HepG2 (cell line): ENCODE measurements around the gene ESYT2. TPM values are rescaled to one million over a fixed set of nuclear protein-coding genes. Genes with fewer than 3 reads are reported as not detected.

ENCODE experiments used
- SKI ChIP-seq: fragments of 450-650 bp; IDR thresholded peaks from one replicate; pipeline ENCODE4 v1.6.1; 2018; ENCODE audit warnings: mild to moderate bottlenecking; ENCODE audit not compliant: partially characterized antibody
- polyA plus RNA-seq, 8 experiments: library from polyadenylated mRNA; depleted of rRNA in 3 of 8; stranded (reverse) in 7 of 8; unstranded in 1 of 8; fragments of >200 nt; fragmentation: Illumina TruSeq in 4 of 8; extraction: Trizol in 4 of 8; gene quantifications; 2 replicates each; pipeline versions ENCODE4 v1.2.1 to v1.2.3, GENCODE V29; 2011 to 2016; ENCODE audit warnings: low read depth in 4 of 8, missing spikeins in 1 of 8, mixed read lengths in 1 of 8; ENCODE audit not compliant: insufficient read depth in 1 of 8
- total RNA-seq, 5 experiments: library from RNA; depleted of rRNA; stranded (reverse); fragments of >200 nt; fragmentation: Illumina TruSeq; extraction: Trizol; gene quantifications; 2 replicates each; pipeline ENCODE4 v1.2.3, GENCODE V29; 2016; ENCODE audit warnings: low read depth in 1 of 5
- TF ChIP-seq, protein P1 (sequence below): sonication (generic); formaldehyde crosslinking; IDR thresholded peaks from 2 replicates; pipeline ENCODE4 v1.5.1; 2020; ENCODE audit warnings: mild to moderate bottlenecking, missing genetic modification reagents, borderline replicate concordance
- TF ChIP-seq, protein P2 (sequence below): sonication (generic); formaldehyde crosslinking; IDR thresholded peaks from 2 replicates; pipeline ENCODE4 v1.8.0; 2022; ENCODE audit warnings: missing genetic modification reagents, mild to moderate bottlenecking, moderate library complexity, borderline replicate concordance

The ESYT2 gene
- total and polyA plus RNA-seq, 2 of the 13 experiments (the other 11 are each of a cell fraction or from before 2014, with no cell fraction given), result 28.5 to 37.3 TPM

DNA sequence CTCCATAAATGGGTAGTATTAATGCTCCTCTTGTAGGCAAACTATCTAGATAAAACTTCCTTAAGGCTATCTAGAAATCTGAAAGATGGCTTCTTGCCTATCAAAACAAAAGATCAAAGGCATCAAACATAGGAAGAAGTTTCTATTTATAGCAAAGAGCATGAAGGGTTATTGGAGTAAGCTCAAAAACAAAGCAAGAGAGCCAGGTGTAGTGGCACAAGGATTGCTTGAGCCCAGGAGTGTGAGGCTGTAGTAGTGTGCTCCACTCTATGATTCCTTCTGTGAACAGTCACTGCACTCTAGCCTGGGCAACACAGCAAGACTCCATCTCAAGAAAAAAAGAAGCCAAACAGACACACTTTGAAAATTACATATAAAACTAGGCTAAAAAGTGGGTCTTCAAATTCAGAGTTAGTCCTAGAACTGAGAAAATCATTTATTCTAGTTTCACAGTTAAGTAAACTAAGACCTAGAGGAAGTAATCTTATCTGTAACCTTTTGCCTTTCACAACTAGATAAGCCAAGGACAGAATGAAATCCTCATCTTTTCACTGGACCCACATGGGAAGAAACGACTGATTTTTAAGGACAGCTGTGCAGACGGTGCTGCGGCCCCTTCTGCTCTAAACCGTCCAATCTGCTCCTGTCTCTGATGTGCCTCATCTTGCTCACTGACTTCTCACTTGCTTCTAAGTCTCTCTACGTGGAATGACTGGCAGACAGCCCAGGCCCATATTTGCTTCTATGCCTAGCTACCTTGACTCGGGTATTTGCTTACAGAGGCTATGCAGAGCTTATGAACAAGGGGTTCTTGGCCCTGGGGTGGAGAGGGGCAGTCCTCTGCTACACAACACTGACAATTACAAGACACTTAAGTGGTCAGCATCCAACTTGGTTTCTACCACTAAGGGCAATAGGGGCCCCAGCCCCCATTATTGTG, 50.0 kb downstream of the ESYT2 start (continued):
- TF ChIP-seq, protein P1, sequence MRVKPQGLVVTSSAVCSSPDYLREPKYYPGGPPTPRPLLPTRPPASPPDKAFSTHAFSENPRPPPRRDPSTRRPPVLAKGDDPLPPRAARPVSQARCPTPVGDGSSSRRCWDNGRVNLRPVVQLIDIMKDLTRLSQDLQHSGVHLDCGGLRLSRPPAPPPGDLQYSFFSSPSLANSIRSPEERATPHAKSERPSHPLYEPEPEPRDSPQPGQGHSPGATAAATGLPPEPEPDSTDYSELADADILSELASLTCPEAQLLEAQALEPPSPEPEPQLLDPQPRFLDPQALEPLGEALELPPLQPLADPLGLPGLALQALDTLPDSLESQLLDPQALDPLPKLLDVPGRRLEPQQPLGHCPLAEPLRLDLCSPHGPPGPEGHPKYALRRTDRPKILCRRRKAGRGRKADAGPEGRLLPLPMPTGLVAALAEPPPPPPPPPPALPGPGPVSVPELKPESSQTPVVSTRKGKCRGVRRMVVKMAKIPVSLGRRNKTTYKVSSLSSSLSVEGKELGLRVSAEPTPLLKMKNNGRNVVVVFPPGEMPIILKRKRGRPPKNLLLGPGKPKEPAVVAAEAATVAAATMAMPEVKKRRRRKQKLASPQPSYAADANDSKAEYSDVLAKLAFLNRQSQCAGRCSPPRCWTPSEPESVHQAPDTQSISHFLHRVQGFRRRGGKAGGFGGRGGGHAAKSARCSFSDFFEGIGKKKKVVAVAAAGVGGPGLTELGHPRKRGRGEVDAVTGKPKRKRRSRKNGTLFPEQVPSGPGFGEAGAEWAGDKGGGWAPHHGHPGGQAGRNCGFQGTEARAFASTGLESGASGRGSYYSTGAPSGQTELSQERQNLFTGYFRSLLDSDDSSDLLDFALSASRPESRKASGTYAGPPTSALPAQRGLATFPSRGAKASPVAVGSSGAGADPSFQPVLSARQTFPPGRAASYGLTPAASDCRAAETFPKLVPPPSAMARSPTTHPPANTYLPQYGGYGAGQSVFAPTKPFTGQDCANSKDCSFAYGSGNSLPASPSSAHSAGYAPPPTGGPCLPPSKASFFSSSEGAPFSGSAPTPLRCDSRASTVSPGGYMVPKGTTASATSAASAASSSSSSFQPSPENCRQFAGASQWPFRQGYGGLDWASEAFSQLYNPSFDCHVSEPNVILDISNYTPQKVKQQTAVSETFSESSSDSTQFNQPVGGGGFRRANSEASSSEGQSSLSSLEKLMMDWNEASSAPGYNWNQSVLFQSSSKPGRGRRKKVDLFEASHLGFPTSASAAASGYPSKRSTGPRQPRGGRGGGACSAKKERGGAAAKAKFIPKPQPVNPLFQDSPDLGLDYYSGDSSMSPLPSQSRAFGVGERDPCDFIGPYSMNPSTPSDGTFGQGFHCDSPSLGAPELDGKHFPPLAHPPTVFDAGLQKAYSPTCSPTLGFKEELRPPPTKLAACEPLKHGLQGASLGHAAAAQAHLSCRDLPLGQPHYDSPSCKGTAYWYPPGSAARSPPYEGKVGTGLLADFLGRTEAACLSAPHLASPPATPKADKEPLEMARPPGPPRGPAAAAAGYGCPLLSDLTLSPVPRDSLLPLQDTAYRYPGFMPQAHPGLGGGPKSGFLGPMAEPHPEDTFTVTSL (CRISPR knock-in tag), result no peak
- no peak for TF ChIP-seq SKI
- TF ChIP-seq, protein P2, sequence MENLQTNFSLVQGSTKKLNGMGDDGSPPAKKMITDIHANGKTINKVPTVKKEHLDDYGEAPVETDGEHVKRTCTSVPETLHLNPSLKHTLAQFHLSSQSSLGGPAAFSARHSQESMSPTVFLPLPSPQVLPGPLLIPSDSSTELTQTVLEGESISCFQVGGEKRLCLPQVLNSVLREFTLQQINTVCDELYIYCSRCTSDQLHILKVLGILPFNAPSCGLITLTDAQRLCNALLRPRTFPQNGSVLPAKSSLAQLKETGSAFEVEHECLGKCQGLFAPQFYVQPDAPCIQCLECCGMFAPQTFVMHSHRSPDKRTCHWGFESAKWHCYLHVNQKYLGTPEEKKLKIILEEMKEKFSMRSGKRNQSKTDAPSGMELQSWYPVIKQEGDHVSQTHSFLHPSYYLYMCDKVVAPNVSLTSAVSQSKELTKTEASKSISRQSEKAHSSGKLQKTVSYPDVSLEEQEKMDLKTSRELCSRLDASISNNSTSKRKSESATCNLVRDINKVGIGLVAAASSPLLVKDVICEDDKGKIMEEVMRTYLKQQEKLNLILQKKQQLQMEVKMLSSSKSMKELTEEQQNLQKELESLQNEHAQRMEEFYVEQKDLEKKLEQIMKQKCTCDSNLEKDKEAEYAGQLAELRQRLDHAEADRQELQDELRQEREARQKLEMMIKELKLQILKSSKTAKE, result no peak
